DMS79 (cell line): ENCODE results near the gene SLIT3.

Experiments
- DNase-seq: peaks from one replicate; lab custom pipeline; 2025; lab: John Stamatoyannopoulos, UW

SLIT3 gene

DNA sequence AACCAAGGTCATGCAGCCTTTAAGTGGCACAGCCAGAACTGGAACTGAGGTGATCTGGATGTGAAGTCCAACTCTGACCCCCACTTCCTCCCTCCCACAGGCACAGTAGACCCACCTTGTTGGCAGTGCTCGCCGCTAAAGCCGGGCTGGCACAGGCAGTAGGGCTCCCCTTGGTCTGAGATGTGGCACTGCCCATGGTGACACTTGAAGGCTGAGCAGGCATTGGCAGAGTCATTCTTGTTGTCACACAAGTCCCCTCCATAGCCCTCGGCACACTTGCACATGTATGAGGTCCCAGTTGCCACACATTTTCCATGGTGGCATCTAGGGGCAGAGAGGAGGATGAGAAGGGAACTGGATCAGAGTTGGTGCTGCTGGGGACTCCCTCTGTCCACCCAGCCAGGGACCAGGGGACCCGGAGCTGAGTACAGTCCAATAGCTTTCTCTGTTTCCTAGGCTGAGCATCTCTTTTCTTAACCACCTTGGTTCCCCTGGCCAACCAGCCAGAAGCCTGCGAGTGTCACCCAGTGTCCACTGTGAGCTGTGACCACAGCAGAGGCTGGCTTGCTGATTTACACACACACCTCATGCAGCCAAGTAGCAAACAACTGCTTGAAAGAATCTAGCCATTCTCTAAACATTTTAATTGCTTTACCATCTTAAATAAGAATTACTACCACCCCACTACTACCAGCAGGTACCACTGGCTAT is 631.1 kb downstream of the SLIT3 start:
- no peak for DNase-seq

DNA sequence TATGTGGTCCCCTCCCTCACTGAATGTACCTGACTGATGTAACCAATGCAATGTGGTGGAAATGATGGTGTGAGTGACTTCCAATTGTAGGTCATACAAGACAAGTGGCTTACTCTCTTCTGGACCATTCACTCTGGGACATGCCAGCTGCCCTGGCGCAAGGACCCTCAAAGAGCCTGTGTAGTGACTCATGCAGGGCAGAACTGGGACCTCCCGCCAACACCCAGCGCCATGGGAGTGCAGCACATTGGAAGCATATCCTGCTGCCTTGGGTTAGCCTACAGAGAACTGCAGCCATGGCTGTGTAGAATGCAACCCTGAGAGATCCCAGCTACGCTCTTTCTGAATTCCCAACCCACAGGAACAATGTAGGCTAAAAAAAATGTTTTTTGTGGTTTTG is 631.8 kb downstream of the SLIT3 start:
- DNase-seq = no peak

DNA sequence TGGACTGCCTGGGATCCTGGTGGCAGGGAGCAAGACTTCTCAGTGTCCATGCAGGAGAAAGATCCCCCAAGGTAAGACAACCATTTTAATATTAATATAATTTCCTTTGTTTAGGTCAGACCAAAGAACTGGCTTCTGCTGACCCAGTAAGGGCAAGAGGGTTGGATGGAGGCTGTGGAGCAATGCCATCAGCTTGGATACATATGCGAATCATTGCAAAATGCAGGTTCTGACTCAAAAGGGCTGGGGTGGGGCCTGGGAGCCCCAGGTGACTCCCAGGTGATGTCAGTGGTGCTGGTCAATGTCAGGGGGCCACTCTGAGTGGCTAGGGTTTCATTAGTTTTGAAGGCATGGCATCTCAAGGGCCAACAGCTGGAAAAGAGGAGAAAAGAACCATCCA is 632.9 kb downstream of the SLIT3 start:
- no peak for DNase-seq

DNA sequence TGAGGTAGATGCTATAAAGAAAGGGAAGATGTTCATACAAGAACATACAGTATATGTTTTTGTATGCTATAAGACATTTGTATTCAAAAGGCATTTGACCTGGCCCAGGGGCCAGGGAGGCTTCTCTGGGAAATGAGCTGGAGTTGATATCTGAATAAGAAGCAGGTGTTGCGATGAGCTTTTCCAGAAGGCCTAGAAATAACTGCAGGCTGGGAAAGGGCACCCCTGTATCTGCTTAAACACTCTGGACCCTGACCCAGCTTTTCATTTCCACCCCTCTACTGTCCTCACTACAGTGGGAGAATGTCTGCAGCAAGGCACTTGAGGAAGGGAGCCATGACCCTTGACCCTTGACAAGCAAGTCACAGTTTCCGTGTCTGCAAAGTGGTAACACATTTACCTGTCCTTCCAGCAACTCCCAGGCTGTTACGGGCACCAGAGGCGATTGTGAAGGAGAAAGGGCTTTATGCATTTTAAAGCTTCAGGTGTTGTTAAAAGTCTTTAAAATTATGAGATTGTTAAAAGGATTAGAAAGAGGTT is 633.6 kb downstream of the SLIT3 start:
- DNase-seq = no peak

DNA sequence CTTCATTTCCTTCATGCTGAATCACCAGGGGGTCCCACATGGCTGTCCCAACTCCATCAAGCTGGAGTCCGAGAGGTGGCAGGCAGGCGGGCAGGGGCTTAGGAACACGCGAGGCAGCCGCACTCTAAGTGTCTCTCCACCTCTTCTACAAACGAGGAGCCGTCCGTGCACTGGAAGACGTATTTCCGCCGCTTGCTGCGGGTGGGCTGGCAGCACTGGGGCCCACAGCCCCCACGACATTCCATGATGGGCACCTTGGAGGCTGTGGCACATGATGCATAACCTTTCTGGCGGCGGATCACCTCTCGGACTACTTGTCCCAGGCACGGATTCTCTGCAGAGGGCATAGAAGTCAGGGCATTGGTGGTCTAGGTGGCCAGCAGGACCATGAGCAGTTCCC is 634.6 kb downstream of the SLIT3 start:
- DNase-seq = no peak

DNA sequence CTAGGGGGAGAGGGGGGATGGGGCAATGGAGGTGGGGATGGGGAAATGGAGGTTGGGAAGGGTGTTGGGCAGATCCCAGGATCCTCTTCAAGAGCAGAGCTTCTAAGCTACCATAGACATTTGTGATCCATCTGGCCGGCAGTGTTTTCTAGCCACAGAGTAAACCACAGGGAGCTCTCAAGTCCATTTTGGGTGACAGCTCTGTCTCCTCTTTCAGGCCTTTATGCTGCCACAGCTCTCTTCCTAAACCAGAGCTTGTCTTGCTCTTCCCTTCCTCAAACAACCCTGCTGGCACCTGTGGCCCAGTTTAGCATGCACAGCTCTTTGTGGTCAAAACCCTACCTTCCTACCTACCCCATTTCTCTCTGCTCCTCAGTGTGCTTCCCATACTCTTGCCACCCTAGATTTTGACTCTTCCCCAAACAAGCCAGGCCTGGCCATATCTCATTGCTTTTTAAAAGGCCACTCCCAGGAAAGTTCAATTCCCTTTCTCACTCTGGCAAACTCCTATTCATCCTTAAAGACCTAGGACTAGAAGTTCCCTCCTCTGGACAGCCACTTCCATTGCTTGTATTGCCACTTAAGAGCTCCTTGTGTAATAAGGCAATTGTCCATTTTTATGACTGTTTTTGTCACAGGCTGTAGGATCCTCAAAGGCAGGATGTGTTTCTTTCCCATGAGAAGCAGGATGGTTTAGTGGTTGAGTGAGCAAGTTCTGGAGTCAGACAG is 637.5 kb downstream of the SLIT3 start:
- no peak for DNase-seq

DNA sequence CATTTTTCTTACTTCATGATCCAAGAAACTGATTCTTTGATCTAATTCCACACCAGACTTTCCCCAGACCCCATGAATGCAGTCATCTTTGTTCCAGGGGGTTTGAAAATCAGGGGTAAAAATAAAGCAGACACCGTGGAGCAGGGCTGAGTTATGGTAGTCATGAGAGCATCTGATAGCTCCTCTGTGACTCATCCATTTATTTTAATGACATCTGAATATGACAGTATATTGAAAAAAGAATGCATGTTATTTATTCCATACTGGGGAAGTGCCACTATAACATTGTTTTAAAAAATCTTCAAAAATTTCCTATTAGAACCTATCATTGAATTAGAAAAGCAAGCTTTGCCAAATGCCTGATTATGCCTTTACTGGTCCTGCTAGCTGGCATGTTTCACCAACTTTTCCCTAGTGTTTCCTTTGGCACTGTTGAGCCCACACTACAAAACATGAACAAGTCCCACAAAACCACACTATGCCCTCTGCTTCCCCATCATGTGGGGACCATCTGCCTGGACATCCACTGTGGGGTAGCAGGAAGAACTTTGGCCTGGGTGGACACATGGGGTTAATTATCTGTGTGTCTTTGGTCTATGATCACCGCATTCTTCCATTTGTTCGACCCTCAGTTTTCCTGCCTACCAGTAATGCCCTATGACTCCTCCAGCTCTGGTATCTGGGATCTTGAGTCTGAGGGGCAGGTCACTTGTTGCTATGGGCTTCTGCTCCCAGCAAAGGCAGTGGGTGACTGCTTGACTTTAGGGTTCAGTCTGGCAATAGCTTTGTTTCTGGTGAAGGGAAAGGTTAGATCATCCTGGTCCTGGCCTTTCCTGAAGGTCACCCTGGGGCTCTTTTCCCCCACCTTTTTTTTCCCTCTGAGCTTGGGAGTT is 639.1 kb downstream of the SLIT3 start:
- no peak for DNase-seq

DNA sequence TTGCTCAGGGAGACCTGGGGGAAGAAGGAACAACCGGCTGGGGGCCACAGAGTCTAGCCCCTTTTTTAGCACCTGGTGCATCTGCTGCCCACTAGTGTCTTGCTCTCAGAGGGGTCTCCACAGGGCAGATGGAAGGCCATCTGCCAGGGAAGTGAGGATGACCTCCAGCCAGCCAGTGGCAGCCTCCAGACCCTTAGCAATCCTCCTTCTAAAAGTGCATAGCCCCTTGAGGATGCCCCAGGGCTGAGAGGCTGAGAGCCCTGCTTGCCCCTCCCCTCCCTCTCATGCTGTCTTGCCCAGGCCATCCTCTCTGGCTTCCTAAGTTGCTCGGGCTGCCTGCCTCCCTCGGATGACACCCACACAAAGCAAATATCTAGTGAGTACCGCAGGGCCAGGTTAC is 640.2 kb downstream of the SLIT3 start:
- no peak for DNase-seq

DNA sequence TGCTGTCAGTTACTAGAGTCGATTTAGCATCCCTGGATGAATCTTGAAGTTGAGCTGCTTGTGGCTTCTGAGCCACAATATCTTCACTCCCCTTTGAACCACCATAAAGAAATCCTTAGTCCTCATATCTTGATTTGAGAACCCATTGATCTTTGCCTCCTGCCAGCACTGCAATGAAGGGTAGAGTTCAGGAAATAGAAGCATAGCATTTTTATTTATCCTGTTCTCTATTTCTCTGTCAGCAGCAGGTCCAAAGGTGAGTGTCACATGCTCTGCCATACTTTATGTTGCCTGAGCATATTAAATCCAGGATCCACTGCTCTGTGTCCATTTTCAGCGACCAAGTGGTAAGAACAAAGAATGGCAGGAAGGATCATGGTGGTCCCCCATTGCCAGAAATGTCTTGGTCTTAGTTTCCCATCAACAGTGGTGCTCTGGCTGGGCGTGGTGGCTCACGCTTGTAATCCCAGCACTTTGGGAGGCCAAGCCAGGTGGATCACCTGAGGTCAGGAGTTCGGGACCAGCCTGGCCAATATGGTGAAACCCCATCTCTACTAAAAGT is 641.6 kb downstream of the SLIT3 start:
- DNase-seq = no peak

DNA sequence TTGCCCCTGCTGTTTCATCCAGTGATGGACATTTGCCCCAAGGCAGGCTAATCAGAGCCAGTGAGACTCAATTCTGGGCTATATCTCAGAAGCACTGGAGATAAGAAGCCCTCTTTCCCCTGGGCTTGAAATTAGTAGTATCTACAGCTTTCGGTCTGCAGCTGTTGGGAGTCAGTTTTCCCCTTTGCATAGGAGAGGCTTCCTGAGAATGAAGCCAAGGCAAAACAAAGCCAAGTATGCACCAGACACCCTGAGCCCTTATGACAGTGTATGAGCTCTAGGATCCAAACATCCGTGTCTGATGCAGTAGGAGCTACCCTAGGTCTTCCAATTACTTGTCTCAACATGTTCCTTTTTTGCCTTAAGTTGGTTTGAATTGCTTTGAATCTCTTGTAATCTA is 642.5 kb downstream of the SLIT3 start:
- no peak for DNase-seq

DNA sequence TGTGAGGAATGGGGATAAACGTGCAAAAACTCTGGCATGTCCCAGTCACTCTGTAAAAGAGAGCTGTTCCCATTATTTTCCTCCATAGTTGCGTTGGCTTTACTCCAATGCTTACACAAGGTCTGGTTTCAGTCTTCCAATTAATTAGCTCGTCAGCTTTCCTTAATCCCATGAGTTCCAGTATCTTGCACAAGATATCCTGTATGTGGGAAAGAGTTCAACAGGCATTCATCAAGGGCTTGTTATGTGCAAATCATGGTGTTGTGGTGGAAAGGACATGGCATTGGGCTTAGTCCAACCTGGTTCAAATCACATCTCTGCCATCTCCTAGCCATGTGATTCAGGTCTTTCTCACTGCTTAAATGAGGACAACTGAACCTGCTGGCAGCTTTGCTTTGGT is 644.3 kb downstream of the SLIT3 start:
- DNase-seq = no peak

DNA sequence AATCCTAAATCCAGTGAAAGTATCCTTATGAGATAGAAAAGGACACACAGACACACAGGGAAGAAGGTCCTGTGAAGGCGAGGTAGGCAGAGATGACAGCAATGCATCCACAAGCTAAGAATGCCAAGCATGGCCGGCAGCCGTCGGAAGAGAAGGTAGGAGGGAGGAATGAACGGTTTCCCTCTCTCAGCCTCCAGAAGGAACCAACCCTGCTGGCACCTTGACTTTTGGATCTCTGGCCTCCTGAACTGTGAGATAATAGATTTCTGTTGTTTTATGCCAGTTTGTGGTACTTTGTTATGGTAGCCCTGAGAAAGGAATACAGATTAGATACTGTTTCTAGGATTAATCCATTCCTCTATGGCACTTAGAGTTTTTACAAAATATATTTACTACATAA is 645.6 kb downstream of the SLIT3 start:
- DNase-seq = no peak

DNA sequence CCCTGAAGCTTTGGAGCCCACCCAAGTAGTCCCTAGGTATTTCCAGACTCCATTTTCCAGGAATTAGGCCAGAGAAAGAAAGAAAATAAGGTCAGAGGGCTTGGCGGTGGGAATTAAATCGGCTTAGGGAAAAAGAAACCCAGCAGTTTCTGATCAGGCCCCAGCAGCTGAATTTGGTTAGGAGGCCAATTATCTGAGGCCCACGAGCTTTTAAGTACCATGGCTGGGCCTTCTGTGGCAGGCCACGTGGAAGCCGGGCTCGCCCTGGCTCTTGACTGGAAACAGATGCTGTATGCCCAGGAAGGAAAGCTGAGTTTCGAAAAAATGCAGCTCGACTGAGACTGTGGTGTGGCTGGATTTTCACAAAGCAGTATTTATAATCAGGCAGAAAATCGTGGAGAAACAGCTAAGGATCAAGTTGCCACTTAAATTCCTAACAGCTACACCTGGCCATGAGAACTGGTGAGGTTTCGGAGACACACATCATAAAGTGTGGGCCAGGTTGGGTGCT is 646.7 kb downstream of the SLIT3 start:
- peak; percentile 16 for DNase-seq

DNA sequence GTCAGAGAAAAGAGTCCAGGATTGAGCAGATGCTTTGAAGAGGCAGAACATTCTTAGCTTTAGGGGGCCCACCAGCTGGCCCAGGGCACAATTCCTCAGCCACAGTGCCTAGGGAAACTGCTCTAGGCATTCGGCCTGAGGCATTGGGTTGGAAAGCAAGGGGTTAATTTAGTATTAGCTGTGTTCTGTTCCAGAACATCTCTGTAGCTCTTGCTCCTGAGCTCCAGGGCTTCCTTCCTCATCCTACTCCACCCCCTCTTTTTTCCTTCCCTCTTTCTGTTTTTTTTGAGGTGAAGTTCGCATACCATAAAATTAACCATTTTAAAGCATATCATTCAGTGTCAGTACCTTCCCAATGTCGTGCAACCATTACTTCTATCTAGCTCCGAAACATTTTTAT is 647.3 kb downstream of the SLIT3 start:
- no peak for DNase-seq

DNA sequence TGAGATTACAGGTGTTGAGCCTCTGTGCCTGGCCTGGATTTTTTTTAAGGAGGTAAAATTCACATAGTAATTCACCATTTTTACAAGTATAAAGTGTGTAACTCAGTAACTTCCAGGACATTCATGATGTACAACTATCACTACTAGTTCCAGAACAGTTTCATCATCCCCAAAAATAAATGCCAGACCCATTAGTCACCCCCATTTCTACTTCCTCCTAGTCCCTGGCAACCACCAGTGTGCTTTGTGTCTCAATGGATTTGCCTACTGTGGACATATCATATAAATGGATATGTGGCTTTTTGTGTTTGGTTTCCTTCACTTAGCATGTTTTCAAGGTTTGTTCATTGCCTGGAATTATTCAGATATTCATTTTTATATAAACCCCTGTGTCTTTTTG is 649.3 kb downstream of the SLIT3 start:
- DNase-seq = no peak

DNA sequence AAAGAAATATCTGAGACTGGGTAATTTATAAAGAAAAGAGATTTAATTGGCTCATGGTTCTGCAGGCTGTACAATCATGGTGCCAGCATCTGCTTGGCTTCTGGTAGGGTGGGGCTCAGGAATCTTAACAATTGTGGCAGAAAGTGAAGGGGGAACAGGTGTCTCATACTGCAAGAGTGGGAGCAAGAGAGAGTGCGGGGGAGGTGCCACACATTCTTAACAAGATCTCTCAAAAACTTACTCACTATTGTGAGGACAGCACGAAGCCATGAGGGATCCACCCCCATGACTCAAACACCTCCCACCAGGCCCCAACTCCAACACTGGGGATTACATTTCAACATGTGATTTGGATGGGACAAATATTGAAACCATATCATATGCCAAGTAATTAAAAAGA is 651.6 kb downstream of the SLIT3 start:
- no peak for DNase-seq

DNA sequence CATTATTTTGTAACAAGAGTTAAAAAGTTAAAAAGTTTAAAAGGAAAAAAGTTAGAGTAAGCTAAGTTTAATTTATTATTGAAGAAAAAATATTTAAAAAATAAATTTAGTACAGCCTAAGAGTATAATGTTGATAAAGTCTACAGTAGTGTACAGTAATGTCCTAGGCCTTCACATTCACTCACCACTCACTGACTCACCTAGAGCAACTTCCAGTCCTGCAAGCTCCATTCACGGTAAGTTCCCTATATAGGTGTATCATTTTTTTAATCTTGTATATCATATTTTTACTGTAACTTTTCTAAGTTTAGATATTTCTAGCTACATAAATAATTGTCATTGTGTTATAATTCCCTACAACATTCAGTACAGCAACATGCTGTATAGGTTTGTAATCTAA is 652.4 kb downstream of the SLIT3 start:
- no peak for DNase-seq

DNA sequence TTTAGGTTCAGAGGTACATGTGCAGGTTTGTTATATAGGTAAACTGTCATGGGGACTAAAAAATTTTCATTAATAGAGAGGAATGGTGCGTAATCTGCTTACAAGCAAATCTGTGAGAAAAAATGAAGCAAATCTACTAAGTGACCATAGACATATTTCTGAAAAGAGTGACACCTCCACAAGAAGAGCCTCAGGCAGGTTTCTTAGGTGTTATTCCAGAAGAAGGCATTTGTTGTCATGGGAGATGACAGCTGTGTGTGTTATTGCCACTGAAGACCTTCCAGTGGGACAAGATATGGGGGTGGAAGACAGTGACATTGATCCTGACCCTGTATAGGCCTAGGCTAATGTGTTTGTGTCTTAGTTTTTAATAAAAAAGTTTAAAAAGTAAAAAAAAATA is 652.9 kb downstream of the SLIT3 start:
- DNase-seq = no peak

DNA sequence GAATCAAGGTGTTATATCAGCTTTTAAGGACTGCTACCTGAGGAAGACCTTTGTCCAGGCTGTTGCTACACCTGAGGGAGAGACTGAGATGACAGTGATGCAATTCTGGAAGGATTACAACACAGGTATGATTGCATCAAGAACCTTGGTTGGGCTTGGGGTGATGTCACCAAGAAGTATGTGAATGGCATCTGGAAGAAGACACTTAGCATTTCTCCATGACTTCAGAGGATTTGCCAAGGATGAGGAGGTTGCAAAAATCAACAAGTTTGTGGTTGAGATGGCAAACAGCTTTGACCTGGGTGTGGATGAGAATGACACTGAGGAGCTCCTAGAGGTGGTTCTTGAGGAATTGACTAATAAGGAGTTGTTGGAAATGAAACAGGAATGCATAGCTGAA is 653.9 kb downstream of the SLIT3 start:
- no peak for DNase-seq

DNA sequence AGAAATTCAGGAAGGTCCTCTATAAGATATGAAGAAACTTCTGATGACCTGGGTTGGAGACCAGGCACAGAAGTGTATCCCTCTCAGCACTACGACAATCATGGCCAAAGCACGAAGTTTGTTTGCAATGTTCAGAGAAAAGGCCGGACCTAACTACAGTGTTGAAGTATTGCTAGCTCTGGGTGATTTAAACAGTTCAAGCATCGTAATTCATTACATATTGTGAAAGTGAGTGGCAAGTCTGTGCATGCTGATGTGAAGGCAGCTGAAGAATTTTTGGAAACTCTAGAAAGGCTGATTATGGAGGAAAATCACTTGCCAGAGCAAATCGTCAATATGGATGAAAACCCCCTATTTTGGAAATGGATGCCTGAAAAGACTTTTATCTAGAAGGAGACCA is 654.6 kb downstream of the SLIT3 start:
- DNase-seq = no peak

DNA sequence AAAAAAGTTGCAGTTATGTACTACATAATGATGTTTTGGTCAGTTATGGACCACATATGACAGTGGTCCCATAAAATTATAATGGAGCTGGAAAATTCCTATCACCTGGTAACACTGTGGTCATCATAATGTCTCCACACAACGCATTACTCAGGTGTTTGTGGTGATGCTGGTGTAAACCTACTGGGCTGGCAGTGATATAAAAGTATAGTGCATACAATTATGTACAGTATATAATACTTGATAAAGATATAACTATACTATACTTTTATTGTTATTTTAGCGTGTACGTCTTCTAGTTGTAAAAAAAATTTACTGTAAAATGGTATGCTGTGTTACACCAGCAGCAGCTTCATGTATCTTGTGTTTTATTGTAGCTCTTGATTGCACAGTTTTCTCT is 655.7 kb downstream of the SLIT3 start:
- no peak for DNase-seq

DNA sequence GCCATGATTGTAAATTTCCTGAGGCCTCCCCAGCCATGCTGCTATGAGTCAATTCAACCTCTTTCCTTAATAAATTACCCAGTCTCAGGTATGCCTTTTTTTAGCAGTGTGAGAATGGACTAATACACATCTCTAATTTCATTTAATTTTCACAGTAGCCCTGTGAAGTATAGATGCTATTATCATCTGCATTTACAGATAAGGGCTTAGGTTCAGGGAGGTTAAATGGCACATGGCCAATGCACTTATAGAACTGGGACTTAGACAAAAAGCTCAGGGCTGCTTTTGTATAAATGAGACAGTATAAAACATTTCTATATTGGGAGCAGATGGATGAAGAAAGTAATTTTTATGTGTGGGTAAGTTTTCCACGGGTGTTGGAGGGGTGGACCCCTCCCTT is 658.9 kb downstream of the SLIT3 start:
- DNase-seq = no peak
